Endothelial cell of umbilical vein (primary cell): Measurements from ENCODE around the gene VIPR1. TPM values are rescaled to one million over a fixed set of nuclear protein-coding genes. Genes with fewer than 3 reads are reported as not detected.

Experiments
- BruUV-seq: library from RNA; stranded (reverse); fragments of 400-500 nt; replicated peaks from 2 replicates; lab custom pipeline; 2021; lab: Mats Ljungman, UMichigan
- CTCF ChIA-PET: fragments of 300-600, 350-600 bp; sonication (Branson Sonifier 250); formaldehyde crosslinking; loops from one replicate; lab custom pipeline; 2021; ENCODE audit warnings: antibody characterized with exemption, inconsistent platforms; lab: Charles Lee
- POLR2A ChIA-PET: fragments of 300-600, 350-600 bp; sonication (Branson Sonifier 250); formaldehyde crosslinking; loops from one replicate; lab custom pipeline; 2021; ENCODE audit warnings: antibody characterized with exemption, inconsistent platforms; lab: Charles Lee
- DNase-seq: peaks from one replicate; pipeline ENCODE4 v3.0.0-alpha.2; 2011; ENCODE audit warnings: low read depth, low spot score
- FAIRE-seq: peaks from 2 replicates; lab custom pipeline; 2011; peaks lifted over from hg19 to GRCh38; lab: Jason Lieb, UNC
- H2AFZ ChIP-seq: 2 replicates; pipeline ENCODE4 v1.6.0; 2012; ENCODE audit warnings: low read depth, low read length, control low read depth, inconsistent platforms
- H3K27ac ChIP-seq: 2 replicates; pipeline ENCODE4 v1.5.1; 2011; ENCODE audit warnings: low read depth, mild to moderate bottlenecking, control low read depth, low read length, moderate library complexity; ENCODE audit not compliant: insufficient read depth
- H3K27me3 ChIP-seq, 2 experiments: 2 replicates each; pipeline versions ENCODE4 v1.6.0 to v1.6.1; 2011; ENCODE audit warnings: low read length in 2 of 2, mixed read lengths in 1 of 2; ENCODE audit not compliant: control insufficient read depth in 2 of 2, insufficient read depth in 2 of 2
- H3K36me3 ChIP-seq, 2 experiments: 2 replicates in 1 of 2; 3 replicates in 1 of 2; pipeline ENCODE4 v1.5.1; 2011; ENCODE audit warnings: low read length in 2 of 2, mild to moderate bottlenecking in 1 of 2, moderate library complexity in 1 of 2; ENCODE audit not compliant: control insufficient read depth in 2 of 2, insufficient read depth in 2 of 2; ENCODE audit errors: extremely low read depth in 1 of 2
- H3K4me1 ChIP-seq: 3 replicates; pipeline ENCODE4 v1.5.1; 2011; ENCODE audit warnings: mild to moderate bottlenecking, low read length; ENCODE audit not compliant: control insufficient read depth, insufficient read depth; ENCODE audit errors: extremely low read depth
- H3K4me2 ChIP-seq: 2 replicates; pipeline ENCODE4 v1.6.1; 2011; ENCODE audit warnings: low read length, control low read depth, mixed read lengths; ENCODE audit not compliant: insufficient read depth
- H3K4me3 ChIP-seq, 3 experiments: fragments of 200-600 bp in 1 of 3; sonication (generic), shearing (Covaris generic) in 1 of 3; replicated peaks in 1 of 3; 2 replicates each; pipeline ENCODE4 v1.5.1; 2011 to 2016; ENCODE audit warnings: control low read depth in 3 of 3, low read length in 3 of 3, mild to moderate bottlenecking in 2 of 3, inconsistent platforms in 1 of 3, low read depth in 1 of 3, moderate library complexity in 1 of 3; ENCODE audit not compliant: insufficient read depth in 1 of 3
- H3K79me2 ChIP-seq: 2 replicates; pipeline ENCODE4 v1.6.0; 2012; ENCODE audit warnings: low read length, inconsistent platforms; ENCODE audit not compliant: control insufficient read depth, insufficient read depth
- H3K9ac ChIP-seq: replicated peaks from 2 replicates; pipeline ENCODE3; 2011; ENCODE audit warnings: low read length, control low read depth; ENCODE audit not compliant: insufficient read depth; ENCODE audit errors: extremely low read depth
- H3K9me1 ChIP-seq: replicated peaks from 3 replicates; pipeline ENCODE4 v1.6.0; 2011; ENCODE audit warnings: mild to moderate bottlenecking, low read length; ENCODE audit not compliant: control insufficient read depth, insufficient read depth; ENCODE audit errors: extremely low read depth
- H3K9me3 ChIP-seq: replicated peaks from 2 replicates; pipeline ENCODE4 v1.5.1; 2012; ENCODE audit warnings: low read length, inconsistent platforms; ENCODE audit not compliant: control insufficient read depth, insufficient read depth
- H4K20me1 ChIP-seq: replicated peaks from 2 replicates; pipeline ENCODE3; 2011; ENCODE audit warnings: mild to moderate bottlenecking, low read length; ENCODE audit not compliant: control insufficient read depth, insufficient read depth; ENCODE audit errors: extremely low read depth
- CTCF ChIP-seq, 2 donors: IDR thresholded peaks; 1 replicate in 1 of 2; 2 replicates in 1 of 2; pipeline ENCODE4 v1.5.1; 2011; ENCODE audit warnings: low read length in 2 of 2, mild to moderate bottlenecking in 2 of 2, moderate library complexity in 2 of 2, control low read depth in 1 of 2, inconsistent platforms in 1 of 2, low read depth in 1 of 2; ENCODE audit not compliant: insufficient read depth in 1 of 2; ENCODE audit errors: extremely low read depth in 1 of 2
- EZH2 ChIP-seq: IDR thresholded peaks from 2 replicates; pipeline ENCODE4 v1.6.1; 2012; ENCODE audit warnings: borderline replicate concordance, low read depth, mild to moderate bottlenecking, moderate library complexity, low read length, inconsistent platforms; ENCODE audit not compliant: severe bottlenecking
- FOS ChIP-seq: IDR thresholded peaks from 2 replicates; pipeline ENCODE4 v1.6.1; 2011; ENCODE audit warnings: mild to moderate bottlenecking, low read length, moderate library complexity, borderline replicate concordance; ENCODE audit not compliant: insufficient read depth
- GATA2 ChIP-seq: IDR thresholded peaks from 2 replicates; pipeline ENCODE4 v1.7.0; 2011; ENCODE audit warnings: low read depth, mild to moderate bottlenecking, moderate library complexity, mixed read lengths, low read length; ENCODE audit not compliant: insufficient read length, insufficient read depth
- JUN ChIP-seq: IDR thresholded peaks from 2 replicates; pipeline ENCODE4 v1.6.1; 2011; ENCODE audit warnings: borderline replicate concordance, low read depth; ENCODE audit not compliant: insufficient read length, insufficient read depth
- MAX ChIP-seq: IDR thresholded peaks from 2 replicates; pipeline ENCODE4 v1.6.1; 2011; ENCODE audit not compliant: insufficient read depth, insufficient read length
- MYC ChIP-seq: IDR thresholded peaks from one replicate; pipeline ENCODE4 v1.6.1; 2011; ENCODE audit warnings: mild to moderate bottlenecking, low read depth, low read length
- POLR2A ChIP-seq: IDR thresholded peaks from 2 replicates; pipeline ENCODE4 v1.6.1; 2012; ENCODE audit warnings: low read depth, mild to moderate bottlenecking, control low read depth, low read length
- POLR2AphosphoS5 ChIP-seq: IDR thresholded peaks from 2 replicates; pipeline ENCODE4 v1.6.1; 2012; ENCODE audit warnings: low read depth, mild to moderate bottlenecking, control low read depth, low read length, moderate library complexity; ENCODE audit not compliant: insufficient read depth
- dilution Hi-C: fragments of 300-500 bp; cut with MboI; formaldehyde crosslinking; loops from one replicate; pipeline ENCODE4 v1.15.0; 2019; ENCODE audit warnings: low sequenced_read_pairs; ENCODE audit not compliant: extremely low pct_ligation_motif_present
- intact Hi-C: fragments of 100-400 bp; cut with micrococcal nuclease; formaldehyde crosslinking; loops from one replicate; pipeline ENCODE4 v1.10.0; 2022
- polyA plus RNA-seq, 4 experiments: library from polyadenylated mRNA; depleted of rRNA in 3 of 4; stranded (reverse) in 3 of 4; unstranded in 1 of 4; fragments of >200 nt; gene quantifications; 2 replicates each; pipeline versions ENCODE4 v1.2.1 to v1.2.3, GENCODE V29; 2011 to 2012; ENCODE audit warnings: missing spikeins in 1 of 4
- total RNA-seq: library from RNA; stranded (reverse); gene quantifications from 2 replicates; pipeline ENCODE4 v1.2.3, GENCODE V29; 2021

Gene VIPR1
- total and polyA plus RNA-seq, 2 donors (not counting 3 experiments of a cell fraction or from before 2014, with no cell fraction given) = 3.8 to 4.7 TPM

GRCh38 chr3:42495393-42495792, 7.0 kb upstream of the VIPR1 start:
- Histone ChIP-seq H3K27ac (no peak overlapping the region), H3K4me1 (peaks cover 10% of the 10 kb centered on the region), H2AFZ (no peak overlapping the region), H3K9ac (no peak overlapping the region), H3K79me2 (no peaks in the 10 kb centered on the region), H3K9me3 (no peaks in the 10 kb centered on the region), H3K27me3 (peaks cover under 1 to 4% of the 10 kb centered on the region in 2 experiments), H3K36me3 (no peaks in the 10 kb centered on the region), H4K20me1 (no peaks in the 10 kb centered on the region), H3K4me3 (no peak overlapping the region), H3K4me2 (no peak overlapping the region), H3K9me1 (no peaks in the 10 kb centered on the region)
- ChIA-PET POLR2A (no interaction called here), CTCF (no interaction called here)
- no peak for TF ChIP-seq EZH2
- TF ChIP-seq MAX = no peak
- no peak for TF ChIP-seq FOS
- TF ChIP-seq GATA2 = no peak
- no peak for TF ChIP-seq CTCF (IDR thresholded peaks at IDR 0.05; ENCODE audit: extremely low read depth in 1 of 2, insufficient read depth in 1 of 2, low read depth in 1 of 2, low read length in 2 of 2)
- no peak for TF ChIP-seq JUN
- no peak for TF ChIP-seq MYC
- no peak for TF ChIP-seq POLR2AphosphoS5
- no peak for TF ChIP-seq POLR2A
- DNase-seq (no peak), FAIRE-seq (no peak)
- BruUV-seq = no TSS peak
- dilution Hi-C loops (no loop called here), intact Hi-C loops (no loop called here)
